Measurements from ENCODE around the gene CYP2E1. TPM values are rescaled to one million over a fixed set of nuclear protein-coding genes. Genes with fewer than 3 reads are reported as not detected.
"Not testable (repeated sequence)": the region's sequence is repeated elsewhere in the genome, so short reads cannot be mapped to it uniquely, and the experiment has no call there.

The CYP2E1 gene
- total RNA-seq, 1 experiment from 2014 or later = 0.13 TPM

GRCh38 chr10:133537546-133538545 lies 10.7 kb downstream of the CYP2E1 start:
- H2AK5ac ChIP-seq (ENCODE audit: insufficient read length, low read length) = no peak overlapping the region
- no peaks in the 10 kb centered on the region for H4K20me1 ChIP-seq (ENCODE audit: control insufficient read depth, insufficient read depth, insufficient read length)
- H3K9me3 ChIP-seq (ENCODE audit: control insufficient read depth, low read depth, low read length) = peaks cover 76% of the 10 kb centered on the region
- TF ChIP-seq CTCF (conservative IDR thresholded peaks at IDR 0.05) = no peak
- H4K5ac ChIP-seq (ENCODE audit: insufficient read length, low read depth, low read length) = no peak overlapping the region
- H3K27ac ChIP-seq (ENCODE audit: insufficient read length, low read depth, low read length) = no peak overlapping the region
- no peak overlapping the region for H3K4me3 Mint-ChIP-seq
- no peaks in the 10 kb centered on the region for H3K23me2 ChIP-seq (ENCODE audit: insufficient read length, low read depth, low read length, poor library complexity, severe bottlenecking)
- no peak overlapping the region for H3K14ac ChIP-seq (ENCODE audit: insufficient read depth, low read length)
- H3K79me2 ChIP-seq (ENCODE audit: insufficient read depth, low read length) = no peaks in the 10 kb centered on the region
- H3K23ac ChIP-seq (ENCODE audit: insufficient read length, low read depth, low read length) = no peak overlapping the region
- no peak overlapping the region for H3K56ac ChIP-seq (ENCODE audit: insufficient read length, low read depth, low read length)
- no peak overlapping the region for H2BK12ac ChIP-seq (ENCODE audit: insufficient read length, low read depth, low read length)
- no peak overlapping the region for H3K4ac ChIP-seq (ENCODE audit: low read depth, low read length)
- no peak overlapping the region for H3K4me2 ChIP-seq (ENCODE audit: insufficient read depth, insufficient read length, low read length)
- no peak overlapping the region for H2BK20ac ChIP-seq (ENCODE audit: low read depth, low read length, poor library complexity, severe bottlenecking)
- peaks cover 0 to 26% (median 25%) of the 10 kb centered on the region in 3 experiments for H3K36me3 Mint-ChIP-seq (ENCODE audit: insufficient read depth in 1 of 3, low read depth in 3 of 3)
- no peak for DNase-seq
- H2BK120ac ChIP-seq (ENCODE audit: low read depth, low read length, poor library complexity, severe bottlenecking) = no peak overlapping the region
- H3K4me1 ChIP-seq (ENCODE audit: insufficient read depth, low read length) = no peaks in the 10 kb centered on the region
- no peak overlapping the region for H3K18ac ChIP-seq (ENCODE audit: insufficient read length, low read depth, low read length)
- H4K91ac ChIP-seq (ENCODE audit: insufficient read length, low read depth, low read length) = no peak overlapping the region
- H3K27me3 Mint-ChIP-seq (ENCODE audit: low read depth) = no peaks in the 10 kb centered on the region; the same call in 1 of the 2 replicates
- H3K4me1 Mint-ChIP-seq = no peaks in the 10 kb centered on the region
- H2AFZ ChIP-seq (ENCODE audit: low read length) = no peak overlapping the region
- H2BK15ac ChIP-seq (ENCODE audit: low read depth, low read length) = no peak overlapping the region
- no peak overlapping the region for H3K9ac ChIP-seq (ENCODE audit: extremely low read depth, insufficient read length, low read length)
- H4K8ac ChIP-seq (replicated peaks; ENCODE audit: insufficient read length, low read depth, low read length) = no peak overlapping the region
- no peak overlapping the region for H2BK5ac ChIP-seq (ENCODE audit: insufficient read length, low read length)
- H3K27me3 ChIP-seq (ENCODE audit: insufficient read depth, low read length) = no peaks in the 10 kb centered on the region
- H3K27ac Mint-ChIP-seq = no peak overlapping the region
- no CpG with 5 or more reads among the region's 4 CpGs for WGBS (ENCODE audit: extremely low coverage, insufficient read length, low lambda C conversion rate)
- H3K9me3 Mint-ChIP-seq = peaks cover 88 to 94% of the 10 kb centered on the region in 2 experiments
- no peaks in the 10 kb centered on the region for H3K79me1 ChIP-seq (ENCODE audit: insufficient read depth, low read depth, low read length, poor library complexity, severe bottlenecking)
- no peak overlapping the region for H3T11ph ChIP-seq (ENCODE audit: low read length)

GRCh38 chr10:133541441-133541975 lies 14.3 kb downstream of the CYP2E1 start:
- Mint-ChIP-seq H3K9me3 (peaks cover 87 to 93% of the 10 kb centered on the region in 2 experiments), H3K36me3 (ENCODE audit: insufficient read depth in 1 of 3, low read depth in 3 of 3) (peaks cover 0 to 25% (median 14%) of the 10 kb centered on the region in 3 experiments; a peak in 6 of 7 replicates)
- not testable (repeated sequence) for H3K23me2 ChIP-seq (ENCODE audit: insufficient read length, low read depth, low read length, poor library complexity, severe bottlenecking); H3K18ac ChIP-seq (ENCODE audit: insufficient read length, low read depth, low read length); H3K4me3 Mint-ChIP-seq; DNase-seq; H2BK120ac ChIP-seq (ENCODE audit: low read depth, low read length, poor library complexity, severe bottlenecking); H3K27ac ChIP-seq (ENCODE audit: insufficient read length, low read depth, low read length); H2BK5ac ChIP-seq (ENCODE audit: insufficient read length, low read length); H2BK20ac ChIP-seq (ENCODE audit: low read depth, low read length, poor library complexity, severe bottlenecking); H4K91ac ChIP-seq (ENCODE audit: insufficient read length, low read depth, low read length); H3K14ac ChIP-seq (ENCODE audit: insufficient read depth, low read length); H3K9ac ChIP-seq (ENCODE audit: extremely low read depth, insufficient read length, low read length); H3T11ph ChIP-seq (ENCODE audit: low read length); H3K23ac ChIP-seq (ENCODE audit: insufficient read length, low read depth, low read length); H4K8ac ChIP-seq (replicated peaks; ENCODE audit: insufficient read length, low read depth, low read length); H3K27ac Mint-ChIP-seq; H4K20me1 ChIP-seq (ENCODE audit: control insufficient read depth, insufficient read depth, insufficient read length); H3K79me2 ChIP-seq (ENCODE audit: insufficient read depth, low read length); H3K27me3 Mint-ChIP-seq (ENCODE audit: low read depth); H3K79me1 ChIP-seq (ENCODE audit: insufficient read depth, low read depth, low read length, poor library complexity, severe bottlenecking); H3K4me1 ChIP-seq (ENCODE audit: insufficient read depth, low read length); H2BK15ac ChIP-seq (ENCODE audit: low read depth, low read length); H2BK12ac ChIP-seq (ENCODE audit: insufficient read length, low read depth, low read length); H3K4ac ChIP-seq (ENCODE audit: low read depth, low read length); H4K5ac ChIP-seq (ENCODE audit: insufficient read length, low read depth, low read length); H3K27me3 ChIP-seq (ENCODE audit: insufficient read depth, low read length); H2AK5ac ChIP-seq (ENCODE audit: insufficient read length, low read length); H2AFZ ChIP-seq (ENCODE audit: low read length); H3K56ac ChIP-seq (ENCODE audit: insufficient read length, low read depth, low read length); H3K4me1 Mint-ChIP-seq; H3K4me2 ChIP-seq (ENCODE audit: insufficient read depth, insufficient read length, low read length)
- H3K9me3 ChIP-seq (ENCODE audit: control insufficient read depth, low read depth, low read length) = peaks cover 74% of the 10 kb centered on the region
- WGBS (ENCODE audit: extremely low coverage, insufficient read length, low lambda C conversion rate) = no CpG with 5 or more reads among the region's 6 CpGs
